HG02623 (cell line): ENCODE results near the gene DNAH5.
A peak's percentile ranks its signal among the peaks of the same experiment; 100 is the strongest.
"Not testable (repeated sequence)": the region's sequence is repeated elsewhere in the genome, so short reads cannot be mapped to it uniquely, and the experiment has no call there.

Experiments used
- ATAC-seq: cut with Tn5 transposase; IDR thresholded peaks from one replicate; pipeline ENCODE4 v1.9.1; 2021; ENCODE audit warnings: moderate library complexity; ENCODE audit not compliant: unreplicated experiment

DNAH5 gene, protein sequence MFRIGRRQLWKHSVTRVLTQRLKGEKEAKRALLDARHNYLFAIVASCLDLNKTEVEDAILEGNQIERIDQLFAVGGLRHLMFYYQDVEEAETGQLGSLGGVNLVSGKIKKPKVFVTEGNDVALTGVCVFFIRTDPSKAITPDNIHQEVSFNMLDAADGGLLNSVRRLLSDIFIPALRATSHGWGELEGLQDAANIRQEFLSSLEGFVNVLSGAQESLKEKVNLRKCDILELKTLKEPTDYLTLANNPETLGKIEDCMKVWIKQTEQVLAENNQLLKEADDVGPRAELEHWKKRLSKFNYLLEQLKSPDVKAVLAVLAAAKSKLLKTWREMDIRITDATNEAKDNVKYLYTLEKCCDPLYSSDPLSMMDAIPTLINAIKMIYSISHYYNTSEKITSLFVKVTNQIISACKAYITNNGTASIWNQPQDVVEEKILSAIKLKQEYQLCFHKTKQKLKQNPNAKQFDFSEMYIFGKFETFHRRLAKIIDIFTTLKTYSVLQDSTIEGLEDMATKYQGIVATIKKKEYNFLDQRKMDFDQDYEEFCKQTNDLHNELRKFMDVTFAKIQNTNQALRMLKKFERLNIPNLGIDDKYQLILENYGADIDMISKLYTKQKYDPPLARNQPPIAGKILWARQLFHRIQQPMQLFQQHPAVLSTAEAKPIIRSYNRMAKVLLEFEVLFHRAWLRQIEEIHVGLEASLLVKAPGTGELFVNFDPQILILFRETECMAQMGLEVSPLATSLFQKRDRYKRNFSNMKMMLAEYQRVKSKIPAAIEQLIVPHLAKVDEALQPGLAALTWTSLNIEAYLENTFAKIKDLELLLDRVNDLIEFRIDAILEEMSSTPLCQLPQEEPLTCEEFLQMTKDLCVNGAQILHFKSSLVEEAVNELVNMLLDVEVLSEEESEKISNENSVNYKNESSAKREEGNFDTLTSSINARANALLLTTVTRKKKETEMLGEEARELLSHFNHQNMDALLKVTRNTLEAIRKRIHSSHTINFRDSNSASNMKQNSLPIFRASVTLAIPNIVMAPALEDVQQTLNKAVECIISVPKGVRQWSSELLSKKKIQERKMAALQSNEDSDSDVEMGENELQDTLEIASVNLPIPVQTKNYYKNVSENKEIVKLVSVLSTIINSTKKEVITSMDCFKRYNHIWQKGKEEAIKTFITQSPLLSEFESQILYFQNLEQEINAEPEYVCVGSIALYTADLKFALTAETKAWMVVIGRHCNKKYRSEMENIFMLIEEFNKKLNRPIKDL (N-terminal part only)

DNA sequence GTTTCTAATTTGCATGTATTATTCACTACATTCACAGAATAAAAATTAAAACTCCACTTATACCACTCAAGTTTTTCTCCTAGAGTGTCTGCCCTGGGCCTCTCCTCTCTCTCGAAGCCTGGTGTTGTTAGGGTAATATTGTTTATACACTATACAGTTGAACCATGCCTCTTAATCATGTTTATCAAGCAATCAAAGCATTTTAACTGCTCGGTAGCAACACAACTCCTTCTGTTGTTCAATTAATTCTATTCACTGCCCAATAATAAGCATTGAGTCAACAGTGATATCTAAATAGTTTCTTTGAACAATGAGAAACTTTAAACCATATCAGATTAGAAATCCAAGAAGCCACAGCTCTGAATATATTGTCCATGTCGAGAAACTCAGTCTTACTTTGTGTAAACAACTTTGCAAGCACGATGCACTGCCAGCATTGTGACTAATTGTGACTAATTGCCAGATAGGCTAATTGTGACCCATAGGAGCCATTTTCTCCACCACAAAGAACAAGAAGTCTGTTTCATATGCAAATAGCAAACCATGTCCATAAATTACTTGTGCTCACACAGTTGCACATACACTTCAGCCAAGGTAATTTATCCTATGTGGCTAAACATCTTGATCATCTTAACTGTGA, at the start of gene DNAH5:
TSS of gene DNAH5 (minus strand) at position 129 of the 640 bp plus-strand sequence. CDS start 250 bp downstream, outside the sequence.
- ATAC-seq = no peak

DNA sequence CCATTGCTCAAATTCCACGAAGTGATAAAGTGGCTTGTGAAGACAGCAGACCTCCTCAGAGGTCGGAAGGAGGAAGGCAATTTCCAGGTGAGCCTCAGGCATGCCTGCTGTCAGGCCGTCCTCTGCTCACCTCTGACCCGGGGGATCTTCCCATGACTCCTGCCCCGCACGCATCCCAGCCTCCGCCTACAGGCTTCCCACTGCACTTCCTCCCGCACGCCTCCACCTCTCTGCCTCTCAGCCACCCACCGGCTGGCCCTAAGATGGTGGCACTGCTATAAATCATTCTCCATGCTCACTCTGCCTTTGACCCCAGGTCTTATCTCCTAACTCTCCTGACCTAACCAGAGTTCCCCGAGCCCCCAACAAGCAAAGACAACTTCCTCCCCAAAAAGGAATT, 49.4 kb upstream of the DNAH5 start:
- ATAC-seq = no peak

DNA sequence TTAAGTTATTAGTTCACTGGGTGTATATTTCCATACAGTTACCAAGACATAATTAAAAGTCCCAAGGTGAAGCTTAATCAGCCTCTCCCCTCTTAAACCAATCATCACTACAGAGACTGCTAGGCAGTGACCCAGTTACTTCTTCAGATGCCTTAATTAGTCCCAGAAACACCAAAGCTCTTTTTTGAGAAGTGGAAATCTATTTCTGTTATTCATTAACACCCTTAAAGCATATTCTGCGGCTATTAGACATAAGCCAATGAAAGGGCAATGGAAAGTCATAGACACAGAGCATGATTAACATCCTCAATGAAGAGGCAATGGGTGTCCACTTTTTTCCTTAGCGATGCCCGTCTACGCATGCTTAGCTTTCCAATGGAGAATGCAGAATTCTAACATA, 48.3 kb upstream of the DNAH5 start:
- ATAC-seq = no peak

DNA sequence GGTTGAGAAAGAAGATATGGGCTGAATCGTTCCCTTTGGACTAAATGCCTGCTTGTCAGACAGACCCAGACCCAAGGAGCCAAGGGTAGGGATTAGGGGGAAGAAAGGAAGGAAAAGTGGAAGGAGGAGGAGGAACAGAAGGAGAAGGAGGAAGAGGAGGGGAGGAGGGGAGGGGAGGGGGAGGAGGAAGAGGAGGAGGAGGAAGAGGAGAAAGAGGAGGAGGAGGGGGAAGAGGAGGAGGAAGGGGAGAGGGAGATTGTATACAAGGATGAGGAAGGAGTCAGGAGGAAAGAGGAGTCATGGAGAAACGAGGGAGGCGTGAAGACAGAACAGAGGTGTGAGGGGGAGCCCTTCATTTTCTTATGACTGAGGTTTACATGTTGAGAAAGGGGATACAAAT, 46.9 kb upstream of the DNAH5 start:
- ATAC-seq = no peak

DNA sequence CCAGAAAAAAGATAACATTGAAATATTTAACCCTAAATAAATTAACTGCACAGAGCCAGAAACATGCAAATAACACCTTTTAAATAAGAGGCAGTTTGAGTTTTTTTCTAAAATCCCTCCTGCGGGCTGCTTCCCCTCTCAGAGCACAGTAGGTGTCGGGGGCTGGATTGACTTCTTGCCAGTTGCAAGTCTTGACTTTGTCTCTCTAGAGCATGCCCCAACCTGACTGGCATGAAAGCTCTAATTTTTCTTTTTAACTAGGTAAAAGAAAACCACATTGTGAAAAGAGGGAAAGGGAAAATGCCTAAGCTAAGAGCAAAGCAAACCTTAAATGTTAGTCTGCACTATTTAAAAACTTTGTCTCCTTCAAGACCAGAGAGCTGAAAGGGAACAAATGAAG, 46.4 kb upstream of the DNAH5 start:
- ATAC-seq = no peak

DNA sequence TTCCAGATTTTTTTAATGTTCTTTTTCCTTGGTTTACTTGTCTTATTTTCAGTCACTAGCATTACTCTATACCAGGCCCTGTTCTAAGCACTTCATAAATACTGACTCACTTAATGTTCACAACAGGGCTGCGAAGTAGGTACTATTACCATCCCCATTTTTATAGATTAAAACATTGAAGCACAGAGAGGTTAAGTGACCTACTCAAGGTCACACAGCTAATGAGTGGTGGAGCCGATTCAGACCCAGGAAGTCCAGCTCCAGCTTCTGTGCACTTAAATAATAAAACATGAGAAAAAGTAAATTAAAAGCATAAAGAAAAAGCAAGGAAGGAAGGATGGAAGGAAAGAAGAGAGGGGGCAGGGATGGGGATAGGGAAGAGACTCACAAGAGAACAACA, 45.3 kb upstream of the DNAH5 start:
- no peak for ATAC-seq

DNA sequence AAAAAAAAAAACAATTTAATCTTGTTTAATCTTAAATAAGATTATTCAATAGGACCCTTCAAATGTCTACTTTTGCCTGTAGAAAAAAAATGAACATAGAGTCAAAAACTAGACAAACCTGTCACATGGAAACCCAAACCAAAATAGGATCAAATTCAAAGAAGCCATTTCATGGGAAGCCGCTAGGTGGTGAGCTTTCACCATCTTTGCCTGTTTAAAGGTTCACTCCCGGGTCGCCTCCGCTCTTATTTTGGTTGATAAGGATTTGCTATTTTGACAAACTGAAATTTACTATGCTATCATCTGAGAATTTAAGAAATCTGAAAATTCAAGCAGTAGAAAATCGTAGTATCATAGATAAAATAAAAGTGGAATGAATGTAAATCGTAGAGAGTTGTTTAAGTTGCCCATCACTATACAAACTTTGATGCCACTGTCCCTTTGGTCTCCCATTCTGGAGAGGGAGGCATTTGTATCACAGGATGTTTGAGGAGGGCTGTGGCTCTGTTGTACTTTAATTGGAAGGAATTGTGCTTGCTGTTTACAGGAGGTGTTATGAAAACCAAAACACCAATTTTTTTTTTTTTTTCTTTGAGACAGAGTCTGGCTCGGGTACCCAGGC, 43.5 kb upstream of the DNAH5 start:
- ATAC-seq = no peak

DNA sequence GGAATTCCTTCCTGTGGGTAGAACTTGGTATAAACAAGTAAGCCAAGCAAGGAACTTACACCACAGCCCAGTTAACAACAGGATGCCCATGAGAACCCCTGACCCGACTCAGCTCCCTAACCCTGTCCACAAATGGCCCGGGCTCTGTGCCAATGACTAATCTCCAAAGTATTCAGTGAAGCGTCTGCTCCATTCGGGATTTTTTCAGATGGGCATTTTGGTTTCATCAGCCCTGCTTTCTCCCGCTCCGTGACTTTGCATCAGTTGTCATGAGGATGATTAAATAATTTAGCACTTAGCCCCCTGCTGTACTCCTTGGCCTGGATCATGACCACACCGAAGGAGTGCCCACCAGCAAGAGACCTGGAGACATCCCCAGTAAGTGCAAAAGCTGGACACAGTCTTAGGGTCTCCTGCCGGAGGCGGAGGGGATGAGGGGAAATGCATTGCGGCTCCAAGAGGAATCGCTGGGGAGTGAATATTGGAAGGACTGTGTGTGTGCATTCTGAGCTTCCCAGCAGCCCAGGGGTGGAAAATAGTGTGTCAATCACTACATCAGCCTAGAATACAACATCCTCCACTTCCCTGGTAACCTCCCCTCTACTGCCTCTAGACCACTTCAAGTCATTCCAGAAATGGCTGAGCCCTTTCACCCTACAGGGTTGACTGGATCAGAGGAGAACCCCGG, 41.4 kb upstream of the DNAH5 start:
- no peak for ATAC-seq

DNA sequence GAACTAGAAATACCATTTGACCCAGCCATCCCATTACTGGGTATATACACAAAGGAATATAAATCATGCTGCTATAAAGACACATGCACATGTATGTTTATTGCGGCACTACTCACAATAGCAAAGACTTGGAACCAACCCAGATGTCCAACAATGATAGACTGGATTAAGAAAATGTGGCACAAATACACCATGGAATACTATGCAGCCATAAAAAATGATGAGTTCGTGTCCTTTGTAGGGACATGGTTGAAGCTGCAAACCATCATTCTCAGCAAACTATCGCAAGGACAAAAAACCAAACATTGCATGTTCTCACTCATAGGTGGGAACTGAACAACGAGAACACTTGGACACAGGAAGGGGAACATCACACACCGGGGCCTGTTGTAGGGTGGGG, 40.4 kb upstream of the DNAH5 start:
- ATAC-seq = not testable (repeated sequence)

DNA sequence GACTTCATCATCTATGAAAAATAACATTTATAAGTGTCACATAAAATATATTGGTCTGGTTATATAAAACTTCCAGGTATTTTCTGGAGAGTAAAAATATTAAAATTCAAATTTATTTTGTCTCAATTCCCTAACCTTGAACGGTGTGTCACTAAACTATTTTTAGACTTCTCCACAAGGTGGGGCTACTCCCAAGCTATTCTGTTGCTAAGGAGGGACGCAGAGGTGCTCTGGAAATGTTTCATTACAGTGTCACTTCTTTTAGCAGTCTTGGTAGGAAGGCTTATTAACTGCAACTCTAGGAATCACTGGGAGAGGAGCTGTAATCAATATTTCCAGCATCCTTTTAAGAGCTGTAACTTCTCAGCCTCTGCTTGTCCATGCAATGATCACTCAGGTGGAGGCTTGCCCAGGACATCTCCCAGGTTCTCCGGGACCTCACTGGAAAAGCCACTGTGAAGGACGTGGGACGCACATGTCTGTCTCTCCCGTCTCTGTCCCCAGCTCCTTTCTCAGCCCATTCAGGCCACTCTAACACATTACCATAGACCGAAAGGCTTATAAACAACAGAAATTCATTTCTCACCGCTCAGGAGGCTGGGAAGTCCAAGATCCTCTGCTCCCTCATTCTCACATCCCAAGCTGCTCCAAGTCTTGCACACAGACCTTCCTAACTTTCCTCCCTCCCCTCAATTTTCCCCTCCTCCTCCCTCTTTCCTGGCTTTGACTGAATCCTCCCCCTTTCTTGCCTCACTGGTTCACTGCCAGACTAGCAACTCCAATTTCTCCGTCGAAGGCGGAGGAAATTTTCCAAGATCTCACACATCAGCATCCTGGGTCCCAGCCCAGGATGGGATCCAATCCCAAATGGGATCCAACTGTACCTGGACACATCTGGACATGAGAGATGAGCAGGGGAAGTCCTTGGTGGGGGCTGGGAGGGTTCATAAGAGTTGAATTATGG, 32.7 kb upstream of the DNAH5 start:
- no peak for ATAC-seq

DNA sequence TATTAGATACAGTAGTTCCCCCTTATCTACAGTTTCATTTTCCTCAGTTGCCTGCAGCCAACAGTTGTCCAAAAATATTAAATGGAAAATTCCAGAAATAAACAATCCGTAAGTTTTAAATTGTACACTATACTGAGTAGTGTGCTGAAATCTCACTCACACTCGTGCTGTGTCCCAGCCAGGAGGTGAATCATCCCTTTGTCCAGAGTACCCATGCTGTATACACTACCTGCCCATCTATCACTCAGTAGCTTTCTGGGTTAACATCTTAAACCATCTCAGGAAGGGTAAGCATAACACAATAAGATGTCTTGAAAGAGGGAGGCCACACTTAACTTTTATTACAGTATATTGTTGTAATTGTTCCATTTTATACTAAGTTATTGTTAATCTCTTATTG, 31.7 kb upstream of the DNAH5 start:
- no peak for ATAC-seq

DNA sequence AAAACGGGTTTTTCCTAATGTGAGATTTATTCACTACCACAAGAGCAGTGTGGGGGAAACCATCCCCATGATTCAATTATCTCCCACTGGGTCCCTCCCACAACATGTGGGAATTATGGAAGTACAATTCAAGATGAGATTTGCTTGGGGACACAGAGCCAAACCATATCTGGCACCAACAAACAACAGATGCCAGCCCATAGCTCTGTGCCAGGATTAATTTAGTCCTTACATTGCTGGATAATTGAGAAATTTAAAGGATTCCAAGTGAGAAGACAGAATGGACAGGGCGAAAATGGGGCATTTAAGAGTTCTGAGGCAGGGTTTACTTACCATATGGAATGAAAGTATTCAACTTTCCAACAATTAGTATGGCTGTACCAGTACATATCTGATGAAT, 30.8 kb upstream of the DNAH5 start:
- no peak for ATAC-seq

DNA sequence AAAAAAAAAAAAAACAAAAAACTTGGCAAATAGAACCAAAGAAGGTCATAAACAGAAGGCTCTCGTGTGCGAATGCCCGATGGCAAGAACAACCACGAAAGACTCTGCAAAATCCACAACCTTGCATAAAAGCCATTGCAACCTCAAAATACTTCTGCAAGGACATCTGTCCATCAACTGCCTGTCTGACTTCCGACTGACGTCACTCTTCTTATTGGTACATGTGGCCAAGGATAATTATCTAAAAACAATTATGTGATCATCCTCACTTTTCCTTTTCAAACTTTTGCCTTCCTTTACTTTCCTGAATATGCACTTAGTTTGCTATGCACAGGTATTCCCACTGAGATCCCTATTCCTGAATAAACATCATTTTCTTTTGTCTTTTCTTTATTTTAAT, 29.2 kb upstream of the DNAH5 start:
- ATAC-seq = no peak

DNA sequence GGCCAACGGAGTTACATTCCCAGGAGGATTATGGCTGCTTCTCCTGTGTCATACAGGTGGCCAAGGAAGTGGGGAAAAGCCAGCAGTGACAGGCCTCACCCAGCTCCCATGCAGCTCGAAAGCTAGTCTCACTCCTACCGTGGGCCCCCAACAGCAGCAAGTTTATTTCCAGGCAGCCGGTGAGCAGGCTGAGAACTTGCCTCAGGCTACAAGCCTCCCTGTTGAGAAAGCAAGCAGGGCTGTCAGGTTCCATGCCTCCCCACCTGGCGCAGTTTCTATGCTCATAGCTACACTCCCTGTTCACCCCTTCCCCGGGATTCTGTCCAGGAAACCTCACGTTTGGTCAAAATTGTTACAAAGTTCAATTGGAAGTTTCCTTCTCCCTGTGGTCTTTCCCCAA, 27.5 kb upstream of the DNAH5 start:
- no peak for ATAC-seq

DNA sequence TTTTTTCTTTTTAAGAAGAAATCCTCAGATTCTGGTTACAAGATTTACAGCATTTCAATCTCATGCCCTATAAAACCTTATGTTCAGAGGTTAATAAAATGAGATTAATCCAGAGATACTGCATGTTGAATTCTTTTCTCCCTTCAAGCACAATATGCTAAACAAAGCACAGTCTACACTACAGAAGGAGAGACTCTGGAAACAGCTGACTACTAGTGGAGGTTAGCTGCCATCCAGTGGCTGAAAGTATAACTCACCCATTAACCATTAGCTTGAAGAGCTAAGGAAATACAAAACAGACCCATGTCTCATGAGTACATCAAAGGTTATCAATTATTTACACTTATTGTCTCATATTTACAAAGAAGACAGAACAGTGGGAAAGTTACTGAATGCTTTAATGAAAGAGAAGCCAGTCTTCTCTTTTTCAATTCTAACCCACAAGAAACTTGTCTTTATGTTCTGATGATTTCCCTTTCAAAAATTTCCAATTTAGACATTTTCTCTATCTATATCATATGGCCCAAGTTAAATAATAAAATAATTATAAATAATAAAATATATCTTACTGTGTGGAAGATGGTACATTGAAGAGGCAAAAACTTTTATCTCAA, 12.7 kb upstream of the DNAH5 start:
- peak; percentile 91 for ATAC-seq

DNA sequence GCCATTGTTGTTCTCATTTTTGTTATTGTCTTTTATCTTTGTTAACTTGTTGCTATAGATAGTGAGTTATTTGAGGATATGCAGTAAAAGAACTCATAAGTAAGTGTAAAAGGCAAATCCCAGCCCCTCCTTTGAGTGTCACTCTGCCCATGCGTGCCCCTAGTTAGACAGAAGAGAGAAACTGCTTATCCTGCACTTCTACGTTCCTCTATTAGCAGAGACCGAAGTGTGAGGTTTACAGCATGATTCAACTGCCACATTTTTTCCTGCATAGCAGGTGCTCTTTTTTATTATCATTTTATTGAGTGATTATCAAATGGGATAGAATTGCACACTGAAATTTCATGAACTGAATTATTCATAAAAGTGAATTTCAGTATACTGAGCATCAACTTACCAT, 12.0 kb upstream of the DNAH5 start:
- ATAC-seq = no peak

DNA sequence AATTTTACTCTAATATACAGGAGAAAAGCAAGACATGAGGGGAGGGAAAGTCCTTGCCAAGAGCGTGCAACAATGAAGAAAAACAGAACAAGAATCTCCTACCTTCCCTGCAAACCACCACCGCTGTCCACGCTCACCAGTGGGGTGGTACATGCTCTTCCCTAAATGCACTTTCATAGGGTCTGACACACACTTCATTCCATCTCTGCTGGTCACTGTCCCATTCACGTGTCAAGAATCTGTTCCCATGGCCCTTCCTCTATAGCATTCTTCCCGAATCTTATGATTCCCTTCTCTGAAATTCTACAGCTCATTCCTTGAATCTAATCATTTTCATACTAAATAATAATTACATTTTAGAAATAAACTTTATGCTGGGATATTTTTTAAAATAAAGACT, 11.4 kb upstream of the DNAH5 start:
- ATAC-seq = no peak

DNA sequence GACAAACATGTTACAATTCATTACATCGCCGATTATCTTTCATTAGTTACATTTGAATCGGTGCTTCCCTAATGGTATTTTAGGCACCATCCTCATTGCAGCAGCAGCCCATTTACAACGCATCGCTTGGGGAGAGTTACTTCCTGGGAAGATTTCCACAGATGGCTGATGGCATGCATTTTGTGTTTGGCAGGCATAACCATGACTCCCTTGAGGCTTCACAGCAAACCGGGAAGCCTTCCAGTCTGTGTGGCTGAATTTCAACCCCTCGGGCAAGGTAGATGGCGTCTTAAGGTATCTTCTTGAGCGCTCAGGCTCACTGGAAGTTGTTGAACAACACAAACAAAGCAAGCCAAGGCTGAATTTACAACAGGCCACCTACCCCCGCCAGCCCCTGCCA, 1.6 kb upstream of the DNAH5 start:
- ATAC-seq = no peak
